Measurements from ENCODE around the gene NR0B2.
A peak's percentile ranks its signal among the peaks of the same experiment; 100 is the strongest.

Gene NR0B2

DNA sequence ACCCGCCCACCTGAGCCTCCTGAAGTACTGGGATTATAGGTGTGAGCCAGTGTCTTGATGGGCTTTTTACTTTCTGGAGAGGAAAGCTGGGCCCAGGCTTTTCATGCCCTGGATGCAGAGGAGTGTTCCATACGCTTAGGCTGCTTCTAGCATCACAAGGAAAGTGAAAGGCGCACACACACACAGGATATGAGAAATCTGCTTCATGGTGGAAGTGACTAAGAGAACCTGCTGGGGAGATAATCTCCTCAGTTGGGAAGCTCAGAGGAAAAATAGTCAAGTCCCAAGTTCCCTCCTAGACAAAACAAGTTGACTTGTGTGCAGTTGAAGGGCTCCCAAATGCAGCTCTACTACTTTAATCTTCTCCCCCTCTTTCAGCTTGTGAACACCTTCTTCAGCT is 9.9 kb upstream of the NR0B2 start:
- DNase-seq, result no peak

DNA sequence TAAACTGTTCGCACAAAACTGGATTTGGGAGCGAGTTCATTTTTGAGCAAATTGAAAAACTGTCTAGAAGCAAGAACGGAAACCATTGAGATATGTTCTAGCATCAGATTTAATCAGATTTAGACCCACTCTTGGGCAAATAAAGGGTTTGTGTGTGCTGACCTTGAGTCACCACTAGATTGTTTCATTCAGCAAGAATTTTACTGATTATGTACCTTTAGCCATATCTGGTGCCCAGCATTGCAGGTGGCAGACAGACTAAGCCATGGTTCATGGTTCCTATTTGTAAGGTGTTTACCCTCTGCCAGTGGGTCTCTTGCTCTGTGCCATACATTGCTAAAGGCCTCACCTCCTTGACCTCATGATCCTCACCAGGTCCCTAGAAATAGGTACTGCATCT is 9.1 kb upstream of the NR0B2 start:
- DNase-seq, result no peak

DNA sequence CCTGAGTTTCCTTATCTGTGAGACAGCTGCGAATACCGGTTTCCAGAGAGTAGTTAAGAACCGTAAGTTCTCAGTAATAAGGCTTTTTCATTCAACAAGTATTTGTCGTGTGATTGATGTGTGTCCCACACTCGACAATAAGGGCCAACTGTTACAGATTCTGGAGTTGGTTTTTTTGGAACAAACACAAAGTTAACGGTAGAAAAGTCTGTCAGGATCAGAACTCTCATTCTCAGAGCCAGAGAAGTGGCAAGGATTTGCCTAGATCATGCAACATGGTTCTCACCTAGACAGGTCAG is 8.6 kb upstream of the NR0B2 start:
- no peak for DNase-seq

DNA sequence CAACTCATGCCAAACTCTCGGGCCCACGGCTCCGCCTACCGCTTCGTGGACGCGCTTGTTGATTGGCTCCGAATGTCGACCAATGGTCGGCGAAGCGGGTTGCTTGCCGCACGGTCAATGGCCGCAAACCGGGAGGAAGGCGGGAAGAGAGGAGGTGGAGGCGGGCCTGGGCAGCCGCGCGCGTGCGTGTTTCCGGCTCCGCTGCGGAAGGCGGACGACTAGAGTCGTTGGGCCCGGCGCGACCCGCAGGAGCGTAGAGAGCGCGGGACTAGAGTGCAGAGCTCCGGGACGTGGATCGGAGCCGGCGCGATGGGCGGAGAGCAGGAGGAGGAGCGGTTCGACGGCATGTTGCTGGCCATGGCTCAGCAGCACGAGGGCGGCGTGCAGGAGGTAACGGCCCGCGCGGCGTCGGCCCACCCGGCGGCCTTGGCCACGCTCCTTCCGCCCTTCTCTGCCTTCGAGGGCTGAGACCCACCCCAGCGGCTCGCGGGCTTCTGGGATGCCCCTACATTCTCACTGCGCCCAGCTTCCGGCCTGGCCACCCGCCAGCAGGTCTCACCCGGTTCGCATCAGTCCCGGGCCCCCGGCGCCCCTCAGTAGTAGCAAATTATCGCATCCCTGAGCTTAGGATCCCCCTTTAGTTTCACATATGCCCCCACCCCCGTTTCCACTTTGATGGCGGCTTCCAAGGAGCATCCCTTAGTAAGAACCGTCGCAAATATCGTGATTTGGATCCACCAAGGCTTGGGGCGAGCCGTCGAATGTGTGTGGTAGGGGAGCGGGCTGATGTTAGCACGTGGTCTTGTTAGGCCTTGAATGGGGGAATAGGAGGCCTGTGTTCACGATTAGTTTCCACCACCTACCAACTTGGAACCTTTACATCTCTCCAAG is 8.0 kb upstream of the NR0B2 start, which contains the start of gene NUDC:
Gene NUDC, plus strand, starts transcription at position 204 of the 891 bp plus-strand sequence. Its CDS starts 106 bp downstream, at position 310.
- peak; percentile 97 for DNase-seq

DNA sequence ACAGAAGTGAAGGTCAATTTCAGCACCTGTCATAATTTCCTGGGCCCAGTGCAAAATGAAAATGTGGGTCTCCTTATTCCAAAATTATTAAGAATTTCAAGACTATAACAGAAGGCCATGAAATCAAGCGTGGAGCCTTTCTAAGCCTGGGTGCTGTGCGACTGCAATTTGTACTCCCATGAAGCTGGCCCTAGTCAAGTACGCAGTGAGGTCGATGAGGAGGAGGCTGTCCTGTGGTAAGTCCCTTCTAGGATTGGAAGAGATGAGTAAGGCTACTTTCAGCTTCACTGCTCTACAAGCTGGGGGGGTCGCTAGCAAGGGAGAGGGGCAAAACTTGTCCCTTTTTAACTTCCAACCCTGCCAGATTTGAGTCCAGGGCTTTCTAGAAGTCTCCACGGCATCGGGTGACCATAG is 7.4 kb upstream of the NR0B2 start:
- DNase-seq, result no peak

DNA sequence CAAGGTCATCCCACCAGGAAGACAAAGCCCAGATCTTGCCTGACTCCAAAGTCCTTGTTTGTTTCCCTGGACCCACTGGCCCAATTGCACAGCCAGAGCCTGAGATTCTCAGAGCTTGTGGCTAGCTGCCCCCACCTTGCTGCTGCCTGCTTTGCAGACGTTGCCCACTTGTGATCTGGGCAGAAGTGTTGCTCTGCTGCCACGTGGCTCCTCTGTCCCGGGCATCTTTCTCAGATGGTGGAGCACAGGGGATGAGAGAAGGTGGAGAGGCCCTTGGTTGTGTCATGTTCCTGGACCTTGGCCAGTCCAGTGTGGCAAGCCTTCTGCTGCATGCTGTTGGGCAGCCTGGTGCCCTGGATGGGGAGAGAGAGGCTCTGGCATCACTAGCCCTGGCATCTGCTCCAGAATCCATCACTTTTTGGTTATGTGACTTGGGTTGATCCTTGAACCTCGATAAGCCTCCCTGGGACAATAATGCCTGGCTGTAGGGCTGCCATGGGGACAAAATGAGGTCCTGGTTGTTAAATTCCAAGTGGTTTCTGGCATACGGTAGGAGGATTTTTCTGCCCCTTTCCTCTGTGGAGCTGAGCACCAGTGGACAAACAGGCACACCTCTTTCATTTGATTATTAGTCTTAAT is 1.5 kb upstream of the NR0B2 start:
- DNase-seq, result no peak

DNA sequence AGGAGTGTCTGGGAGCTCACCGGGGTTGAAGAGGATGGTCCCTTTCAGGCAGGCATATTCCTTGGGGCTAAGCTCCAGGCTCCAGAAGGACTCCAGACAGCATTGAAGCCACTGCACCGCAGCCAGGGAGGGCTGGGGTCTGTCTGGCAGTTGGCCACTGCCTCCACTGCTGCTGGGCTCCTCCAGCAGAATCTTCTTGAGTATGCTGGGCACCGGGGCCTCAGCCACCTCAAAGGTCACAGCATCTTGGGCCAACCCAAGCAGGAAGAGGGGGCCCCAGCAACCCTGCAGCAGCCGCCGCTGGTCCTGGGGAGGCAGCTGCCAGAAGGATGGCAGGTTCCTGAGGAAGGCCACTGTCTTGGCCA is 404 bp downstream of the NR0B2 start:
- no peak for DNase-seq

DNA sequence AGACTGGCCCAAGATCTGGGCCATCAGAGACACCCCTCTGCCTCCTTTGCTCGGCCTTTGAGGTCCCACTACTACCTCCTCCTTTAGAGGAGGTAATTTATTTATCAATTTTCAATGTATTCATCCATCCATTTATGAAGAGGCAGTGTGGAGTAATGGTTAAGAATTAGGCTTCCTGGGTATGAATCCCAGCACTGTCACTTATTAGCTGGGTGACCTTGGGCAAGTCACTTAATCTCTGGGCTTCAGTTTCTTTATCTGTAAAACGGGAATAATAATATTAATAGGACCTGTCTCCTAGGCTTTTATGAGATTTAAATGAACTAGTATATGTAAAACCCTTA is 1.7 kb downstream of the NR0B2 start:
- no peak for DNase-seq

DNA sequence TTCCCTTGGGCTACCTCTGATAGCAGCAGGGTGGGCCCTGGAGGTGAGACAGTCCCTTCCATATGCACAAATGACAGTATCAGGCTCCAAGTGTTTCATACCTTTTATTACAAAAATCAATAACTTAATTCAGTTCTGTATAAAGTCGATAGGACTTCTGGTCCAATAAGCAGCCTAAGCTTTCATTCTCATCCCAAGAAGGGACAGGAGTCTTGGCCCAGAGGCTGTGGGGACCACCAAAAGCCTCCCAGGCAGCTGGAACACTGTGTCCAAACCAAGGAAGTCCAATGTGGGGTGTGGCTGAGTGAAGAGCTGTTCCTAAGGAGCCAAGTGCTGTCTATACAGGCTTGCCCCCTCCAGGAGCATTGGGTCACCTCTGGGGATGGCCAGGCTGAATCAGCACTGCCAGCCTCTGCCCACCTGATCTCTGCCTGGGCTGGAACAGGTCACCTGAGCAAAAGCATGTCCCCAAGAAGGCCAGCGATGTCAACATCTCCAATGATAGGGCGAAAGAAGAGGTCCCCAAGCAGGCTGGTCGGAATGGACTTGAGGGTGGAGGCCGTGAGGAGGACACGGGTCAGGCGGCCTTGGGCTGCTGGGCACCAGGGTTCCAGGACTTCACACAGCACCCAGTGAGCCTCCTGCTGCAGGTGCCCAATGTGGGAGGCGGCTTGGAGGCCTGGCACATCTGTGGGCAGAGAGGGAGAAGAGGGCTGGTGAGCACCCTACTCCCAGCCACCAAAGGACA is 2.2 kb downstream of the NR0B2 start:
- DNase-seq, result no peak

DNA sequence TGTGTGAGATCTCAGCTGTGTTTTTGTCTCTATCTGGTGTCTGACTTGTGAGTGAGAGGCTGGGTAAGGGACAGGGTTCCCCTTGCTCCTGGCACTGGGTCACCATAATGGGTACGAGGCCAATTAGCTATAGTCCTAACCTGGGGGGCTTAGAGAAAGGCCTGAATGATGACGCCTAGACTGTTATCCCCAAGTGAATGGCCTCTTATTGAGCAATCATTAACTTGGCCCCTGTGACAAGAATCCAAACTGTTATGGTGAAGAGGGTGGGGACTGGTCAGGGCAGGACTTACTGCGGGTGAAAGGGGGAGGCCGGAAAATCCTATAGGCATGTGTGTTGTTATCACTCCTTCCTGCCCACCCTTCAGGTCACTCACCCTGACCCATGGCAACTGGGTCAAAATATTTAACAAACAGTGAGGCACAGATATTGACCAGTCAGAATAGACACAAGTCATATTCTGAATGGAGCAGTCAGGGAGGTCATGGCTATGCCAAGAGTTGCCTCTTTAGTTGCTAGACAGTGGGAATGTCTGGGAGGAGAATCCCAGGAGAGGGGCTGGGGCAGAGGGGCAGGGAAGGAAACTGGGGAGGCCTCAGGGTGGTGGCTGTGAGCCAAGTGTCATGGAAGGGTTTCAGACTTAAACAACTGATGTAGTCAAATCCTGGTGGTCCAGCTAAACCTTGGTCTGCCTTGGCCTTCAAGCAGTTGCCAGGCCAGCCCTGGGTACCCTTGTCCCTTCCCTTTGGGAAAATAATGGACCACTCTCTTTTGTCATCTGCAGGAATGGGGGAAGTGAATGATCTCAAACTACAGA is 3.2 kb downstream of the NR0B2 start:
- no peak for DNase-seq

DNA sequence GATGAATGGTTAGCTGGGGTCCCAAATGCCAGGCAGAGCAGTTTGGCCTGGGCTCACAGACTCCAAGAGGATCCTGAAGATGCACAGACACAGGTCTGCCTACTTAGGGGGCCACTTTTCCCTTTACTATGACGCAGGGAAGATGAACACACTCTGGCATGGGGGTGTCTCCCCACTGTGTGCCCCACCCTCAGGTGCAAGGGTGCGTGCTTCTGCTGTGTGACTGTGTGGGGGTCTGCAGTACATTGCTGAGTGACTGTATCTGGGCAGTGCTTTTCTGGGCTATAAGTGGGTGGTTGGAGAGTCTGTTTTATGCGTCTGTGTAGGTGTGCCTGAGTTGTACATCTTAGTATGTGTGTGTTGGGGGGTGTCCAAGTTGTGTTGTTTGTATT is 3.8 kb downstream of the NR0B2 start:
- DNase-seq, result no peak

DNA sequence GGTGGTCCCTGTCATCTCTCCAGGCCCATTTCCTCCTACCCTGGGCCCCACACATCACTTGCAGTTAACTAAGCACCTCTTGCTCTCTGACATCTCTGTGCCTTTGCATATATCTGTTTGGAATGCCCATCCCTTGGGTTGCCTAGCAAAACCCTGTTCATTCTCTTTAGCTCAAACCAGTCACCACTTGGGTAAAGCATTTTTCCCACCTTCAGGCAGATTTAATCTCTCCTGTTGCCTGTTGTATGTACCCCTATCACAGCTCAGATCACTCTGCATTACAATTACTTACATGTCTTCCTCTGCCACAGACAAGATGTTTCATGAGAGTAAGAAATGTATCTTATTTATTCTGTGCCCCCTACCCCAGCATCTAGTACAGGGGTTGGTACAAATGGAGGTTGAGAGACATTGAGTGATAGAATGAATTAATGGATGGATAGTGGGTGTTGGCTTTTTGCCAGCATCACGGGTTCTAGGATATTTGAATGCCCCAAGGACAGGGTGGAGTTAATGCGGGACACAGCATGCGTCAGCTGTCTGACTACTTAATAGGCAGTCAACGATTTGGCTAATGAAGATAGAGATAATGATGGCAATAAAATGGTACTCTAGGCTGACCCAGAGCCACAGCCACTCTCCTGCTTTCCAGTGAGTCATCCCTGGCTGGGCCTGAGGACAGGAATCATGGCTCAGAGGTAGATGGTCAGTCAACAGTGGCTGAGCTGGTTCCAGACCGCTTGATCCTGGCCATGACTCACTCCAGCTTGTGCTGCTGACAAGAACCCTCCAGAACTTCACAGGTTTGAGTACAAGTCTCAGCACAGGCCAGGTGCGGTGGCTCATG is 6.5 kb downstream of the NR0B2 start:
- DNase-seq, result no peak

DNA sequence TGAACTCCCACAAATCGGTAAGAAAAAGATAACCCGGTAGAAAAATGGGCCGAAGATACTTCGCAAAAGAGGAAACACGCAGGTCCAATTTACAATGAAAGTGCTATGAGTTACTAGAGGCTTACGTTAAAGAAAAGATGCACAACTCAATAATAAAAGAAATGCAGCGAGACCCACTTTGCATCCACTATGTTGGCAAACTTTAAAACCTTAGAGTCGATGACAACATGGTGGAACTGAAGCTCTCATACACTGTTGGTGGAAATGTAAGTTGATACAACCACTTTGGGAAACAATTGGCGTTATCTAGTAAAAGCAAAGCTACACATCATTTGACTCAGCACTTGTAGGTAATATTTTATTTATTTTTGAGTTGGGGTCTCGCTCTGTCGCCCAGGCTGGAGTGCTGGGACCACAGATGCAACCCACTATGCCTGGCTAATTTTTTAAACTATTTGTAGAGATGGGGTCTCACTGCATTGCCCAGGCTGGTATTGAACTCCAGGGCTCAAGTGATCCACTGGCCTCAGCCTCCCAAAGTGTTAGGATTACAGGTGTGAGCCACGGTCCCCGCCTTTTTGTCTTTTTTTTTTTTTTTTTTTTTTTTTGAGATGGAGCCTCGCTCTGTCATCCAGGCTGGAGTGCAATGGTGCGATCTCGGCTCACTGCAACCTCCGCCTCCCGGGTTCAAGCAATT is 12.8 kb downstream of the NR0B2 start:
- no peak for DNase-seq

DNA sequence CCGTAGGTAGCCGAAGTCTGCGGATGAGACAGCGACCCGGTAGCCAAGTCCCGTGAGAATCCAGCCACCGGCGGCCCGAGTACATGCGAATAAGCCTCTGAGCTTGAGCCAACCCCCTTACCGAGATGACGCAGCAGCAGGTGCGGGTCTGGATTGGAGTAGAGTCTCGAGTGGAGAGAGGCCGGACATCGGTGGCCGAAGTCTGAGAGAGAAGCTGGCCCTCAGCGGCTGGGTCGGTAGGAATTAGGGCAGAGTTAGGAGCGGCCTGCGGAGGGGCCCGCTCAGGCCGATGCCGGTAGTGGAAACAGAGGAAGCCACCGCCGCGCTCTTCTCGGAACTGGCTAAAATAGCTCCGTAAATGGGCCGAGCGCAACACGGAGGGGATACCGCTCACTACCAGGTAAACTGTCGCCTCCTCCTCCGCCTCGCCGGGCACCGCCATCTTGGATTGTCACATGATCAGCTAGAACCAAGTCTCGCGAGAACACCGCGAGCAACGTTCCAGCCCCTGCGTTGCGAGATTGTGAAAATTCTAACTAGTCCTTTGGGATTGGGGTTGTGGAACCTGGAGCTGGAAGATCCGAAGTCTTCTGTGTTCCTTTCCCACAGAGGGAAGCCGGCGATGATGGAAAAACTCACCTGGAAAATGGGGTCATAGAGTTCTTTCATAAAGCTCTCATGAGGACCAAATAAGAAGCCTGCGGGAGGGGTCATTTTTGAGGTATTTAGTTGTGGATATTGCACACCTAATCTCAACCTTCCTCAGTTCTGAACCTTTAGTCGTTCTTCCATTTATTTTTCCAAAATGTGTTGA is 13.6 kb downstream of the NR0B2 start, which contains the start of gene GPATCH3:
Gene GPATCH3, minus strand, starts transcription at position 467 of the 814 bp plus-strand sequence. Its CDS starts 25 bp downstream, at position 442.
- DNase-seq, result peak; percentile 88

DNA sequence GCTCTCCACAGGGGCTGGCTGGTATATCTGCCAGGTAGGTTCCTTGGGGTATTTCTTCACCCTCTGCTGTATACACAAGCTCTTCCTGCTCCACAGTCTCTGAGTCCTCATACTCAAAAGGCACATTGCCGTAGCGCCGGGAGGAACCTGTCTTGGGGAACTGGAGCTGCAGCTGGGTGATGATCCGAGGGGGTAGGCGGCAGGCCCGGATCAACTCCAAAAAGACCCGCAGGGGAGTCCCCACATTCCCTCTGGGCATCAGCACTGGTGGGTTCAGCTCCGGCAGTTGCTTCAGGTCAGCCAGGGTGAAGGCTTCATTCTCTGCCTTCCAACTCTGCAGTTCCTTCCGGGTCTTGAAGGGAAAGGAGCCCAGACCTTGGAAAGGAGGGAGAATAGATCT is 16.4 kb downstream of the NR0B2 start:
- DNase-seq, result no peak

DNA sequence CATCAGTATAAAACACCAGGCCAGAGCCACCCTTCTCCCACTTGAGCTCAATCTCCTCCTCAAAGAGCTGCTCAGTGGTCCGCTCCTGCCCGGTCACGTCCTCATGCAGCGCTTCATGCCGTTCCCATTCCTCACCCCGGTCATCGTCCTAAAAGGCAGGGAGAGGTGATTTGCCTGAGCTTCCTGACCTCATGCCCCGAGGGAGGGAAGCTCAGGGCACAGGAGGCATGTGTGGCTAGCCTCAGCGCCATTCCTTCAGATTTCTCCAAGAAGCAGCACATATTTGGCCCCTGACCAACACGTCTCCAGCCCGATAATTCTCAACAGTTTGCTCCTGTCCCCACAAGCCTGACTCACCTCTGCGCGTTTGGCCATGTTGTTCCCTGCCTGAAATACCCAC is 19.5 kb downstream of the NR0B2 start:
- DNase-seq, result no peak

DNA sequence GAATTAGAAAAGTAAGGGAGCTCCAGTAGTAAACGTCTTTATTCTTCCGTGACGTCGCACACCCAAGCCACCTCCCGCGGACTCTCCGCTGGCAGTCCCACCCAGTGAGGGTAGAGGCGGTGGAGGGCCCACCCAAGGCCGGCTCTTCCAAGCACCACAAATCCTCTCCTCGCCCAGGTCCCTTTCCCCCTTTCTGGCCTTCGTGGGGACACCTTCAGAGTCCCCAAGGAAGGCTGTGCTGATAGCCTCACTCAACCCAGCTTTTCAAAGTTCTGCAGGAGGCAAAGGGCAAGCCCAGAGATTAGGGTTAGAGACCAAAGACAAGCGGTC is 23.3 kb downstream of the NR0B2 start:
- DNase-seq, result no peak

DNA sequence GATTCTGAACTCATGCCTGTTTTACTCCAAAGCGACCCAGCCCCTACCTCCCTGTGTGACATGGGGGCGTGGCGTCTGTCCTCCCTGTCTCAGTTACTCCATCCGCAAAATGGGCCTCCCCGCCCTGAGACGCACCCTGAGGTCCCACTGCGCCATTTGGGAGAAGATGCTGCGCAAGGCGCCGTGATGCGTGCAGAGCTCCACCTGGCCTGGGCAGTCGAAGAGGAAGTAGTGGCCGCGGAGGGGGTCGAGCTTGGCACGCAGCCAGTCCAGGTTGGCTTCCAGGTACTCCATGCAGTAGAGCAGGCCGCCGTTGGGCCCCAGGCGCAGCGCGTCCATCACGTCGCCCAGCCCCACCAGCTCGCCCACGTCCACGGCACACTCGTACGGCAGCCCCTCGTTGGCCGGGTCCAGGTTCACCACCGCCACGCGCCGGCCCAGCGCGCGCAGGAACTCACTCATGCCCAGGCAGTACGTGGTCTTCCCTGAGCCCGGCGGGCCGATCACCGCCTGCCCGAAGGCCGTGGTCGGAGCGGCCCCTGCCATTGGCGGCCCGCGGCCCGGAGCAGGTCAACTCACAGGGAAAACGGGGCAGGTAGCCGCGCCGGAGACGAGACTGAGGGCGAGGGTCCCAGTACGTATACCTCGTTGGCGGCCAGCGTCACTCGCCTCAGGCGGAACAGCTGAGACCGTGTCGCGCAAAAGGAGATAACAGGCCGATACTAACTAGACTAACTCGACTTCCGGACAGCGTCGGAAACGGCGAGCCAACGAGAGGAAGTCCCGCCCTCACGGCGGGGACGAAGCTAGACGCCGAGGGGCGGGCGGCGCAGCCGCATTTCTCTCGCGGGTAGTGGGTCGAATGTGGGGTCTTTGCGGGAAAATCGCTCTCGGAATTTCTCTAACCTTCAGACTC is 24.0 kb downstream of the NR0B2 start, which contains the start of gene GPN2:
Gene GPN2, minus strand, starts transcription at position 733 of the 916 bp plus-strand sequence. Its CDS starts 187 bp downstream, at position 546.
- DNase-seq, result peak; percentile 80

DNA sequence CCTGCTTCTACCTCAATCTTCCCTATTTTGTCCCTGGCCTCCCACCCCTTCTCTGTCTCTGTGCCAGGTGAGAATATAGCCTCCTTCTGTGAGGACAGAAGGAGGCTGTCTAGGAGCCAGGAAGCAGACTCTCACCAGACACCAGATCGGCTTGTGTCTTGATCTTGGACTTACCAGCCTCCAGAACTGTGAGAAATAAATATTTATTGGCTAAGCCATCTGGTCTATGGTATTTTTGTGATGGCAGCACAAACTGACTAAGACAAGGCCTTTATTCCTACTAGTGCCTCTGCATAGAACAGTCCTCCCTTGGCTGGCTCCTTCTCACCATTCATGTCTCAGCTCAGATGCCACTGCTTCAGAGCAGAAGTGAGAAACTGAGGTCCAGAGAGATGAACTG is 25.5 kb downstream of the NR0B2 start:
- DNase-seq, result no peak

All from CD4-positive, alpha-beta T cell treated with Interleukin-15 for 1 hour (primary cell).